Fibroblast of skin of abdomen (primary cell): ENCODE results near the gene SHMT1. TPM values are rescaled to one million over a fixed set of nuclear protein-coding genes. Genes with fewer than 3 reads are reported as not detected.
A peak's percentile ranks its signal among the peaks of the same experiment; 100 is the strongest.
"Not testable (repeated sequence)": the region's sequence is repeated elsewhere in the genome, so short reads cannot be mapped to it uniquely, and the experiment has no call there.

Source experiments
- DNase-seq: peaks from one replicate; pipeline ENCODE4 v3.0.0-alpha.2; 2013
- polyA plus RNA-seq, 2 experiments: library from polyadenylated mRNA; unstranded; fragments of 120-200 nt; gene quantifications; one replicate each; pipeline ENCODE4 v1.2.1, GENCODE V29; 2013; ENCODE audit not compliant: insufficient read length in 2 of 2

SHMT1 gene
- polyA plus RNA-seq (2013, experiment 1 of 2; ENCODE audit: insufficient read length), result 9.9 TPM
- polyA plus RNA-seq (2013, experiment 2 of 2; ENCODE audit: insufficient read length), result 9.8 TPM

DNA sequence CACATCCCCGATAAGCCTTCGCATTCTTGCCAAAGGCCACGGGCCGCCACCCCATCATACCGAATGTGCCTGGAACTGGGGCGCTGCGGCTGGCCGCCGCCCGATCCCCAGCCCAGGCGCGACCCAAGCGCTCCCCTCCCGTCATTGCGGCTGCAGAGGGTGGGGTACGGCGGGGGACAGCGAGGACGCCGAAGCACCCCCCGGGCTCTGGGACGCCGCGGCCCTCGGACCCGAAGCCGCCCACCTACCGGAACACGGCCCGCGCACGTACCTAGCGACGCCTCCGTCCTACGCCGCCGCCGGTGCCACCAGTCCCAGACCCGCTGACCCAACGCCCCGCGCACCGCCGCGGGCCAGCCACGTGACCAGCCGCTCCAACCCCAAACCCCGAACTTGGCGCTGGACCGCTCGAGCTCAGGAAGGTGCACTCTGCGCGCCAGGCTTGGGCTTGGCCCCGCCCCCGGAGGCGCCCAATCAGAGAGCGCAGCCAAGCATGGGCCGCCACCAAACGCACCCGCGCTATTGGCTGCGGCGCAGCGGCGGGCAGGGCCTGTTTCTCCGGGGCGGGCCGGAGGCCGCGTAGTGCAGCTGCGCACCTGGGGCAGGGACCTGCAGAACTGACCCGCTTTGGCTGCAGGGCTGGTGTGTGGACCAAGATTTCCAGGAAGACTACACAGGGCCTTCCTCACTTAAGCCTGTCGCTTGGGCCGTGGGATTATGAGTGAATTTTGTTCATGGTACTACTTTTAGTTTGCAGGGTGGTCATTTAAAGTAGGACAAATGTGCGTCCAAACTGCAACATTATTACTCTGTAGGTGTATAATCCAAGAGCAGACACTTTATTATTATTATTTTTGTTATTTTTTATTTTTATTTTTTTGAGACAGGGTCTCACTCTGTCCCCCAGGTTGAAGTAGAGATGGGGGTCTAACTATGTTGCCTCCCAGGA, at the start of gene SHMT1:
TSS of gene SHMT1 (minus strand) at position 450 of the 949 bp plus-strand sequence. CDS start 7,569 bp downstream, outside the sequence.
- peak; percentile 83 for DNase-seq

DNA sequence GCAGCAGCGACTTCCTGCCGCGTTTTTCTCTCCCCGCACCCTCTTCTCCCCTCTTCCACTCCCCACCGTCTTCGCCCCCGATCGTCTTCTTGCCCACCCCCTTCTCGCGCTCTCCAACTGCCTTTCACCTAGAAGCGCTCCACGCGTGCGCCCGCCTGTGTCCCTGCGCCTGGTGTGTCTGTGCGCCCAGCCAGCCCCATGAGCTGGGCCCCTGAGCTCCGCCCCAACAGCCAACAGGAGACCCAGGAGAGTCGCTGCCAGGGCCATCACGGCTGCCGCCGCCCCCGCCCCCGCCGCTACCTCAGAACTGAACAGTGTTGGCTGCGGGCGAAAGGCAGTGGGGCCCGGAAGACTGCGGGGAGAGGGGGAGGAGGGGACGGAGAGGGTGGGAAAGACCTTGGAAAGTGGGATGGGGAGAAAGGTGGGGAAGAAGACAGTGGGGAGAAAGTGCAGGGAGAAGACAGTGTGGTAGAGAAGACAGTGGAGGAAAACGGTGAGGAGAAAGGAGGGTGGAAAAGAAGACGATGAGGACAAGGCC, 48.7 kb upstream of the SHMT1 start:
- not testable (repeated sequence) for DNase-seq

DNA sequence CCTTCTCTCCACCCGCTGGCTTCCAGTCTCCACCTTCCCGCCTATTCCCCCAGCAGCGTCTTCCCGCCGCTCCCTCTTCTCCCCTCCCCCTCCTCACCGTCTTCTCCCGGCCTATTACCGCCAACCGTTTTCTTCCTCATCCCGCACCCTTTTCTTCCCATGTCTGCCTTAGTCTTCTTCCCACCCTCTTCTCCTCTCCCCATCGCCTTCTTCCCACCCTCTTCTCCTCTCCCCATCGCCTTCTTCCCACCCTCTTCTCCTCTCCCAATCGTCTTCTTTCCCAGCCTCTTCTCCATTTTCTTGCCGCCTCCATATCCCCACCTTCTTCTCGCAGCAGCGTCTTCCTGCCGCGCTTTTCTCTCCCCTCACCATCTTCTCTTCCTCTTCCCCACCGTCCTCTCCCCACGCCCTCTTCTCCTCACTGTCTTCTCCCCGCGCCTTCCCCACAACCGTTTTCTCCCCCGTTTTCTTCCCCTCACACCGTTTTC, 48.1 kb upstream of the SHMT1 start:
- DNase-seq, result peak; percentile 53

DNA sequence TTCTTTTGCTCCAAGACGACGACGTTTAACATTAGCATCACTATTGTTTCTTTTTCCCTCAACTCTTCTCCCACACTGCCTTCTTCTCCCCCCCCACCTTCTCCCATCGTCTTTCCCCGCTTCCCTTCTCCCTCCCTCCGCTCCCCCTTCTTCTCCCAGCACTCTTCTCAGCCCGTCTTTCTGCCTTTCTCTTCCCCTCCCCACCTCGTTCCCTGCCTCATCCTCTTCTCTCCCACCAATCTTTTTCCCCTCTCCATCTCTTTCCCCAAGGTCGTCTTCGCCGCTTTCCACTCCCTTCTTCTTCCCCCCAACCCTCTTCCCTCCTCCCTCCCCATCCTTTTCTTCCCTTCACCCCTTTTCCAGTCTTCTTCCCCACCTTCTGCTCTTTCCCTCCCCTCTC, 47.4 kb upstream of the SHMT1 start:
- not testable (repeated sequence) for DNase-seq

DNA sequence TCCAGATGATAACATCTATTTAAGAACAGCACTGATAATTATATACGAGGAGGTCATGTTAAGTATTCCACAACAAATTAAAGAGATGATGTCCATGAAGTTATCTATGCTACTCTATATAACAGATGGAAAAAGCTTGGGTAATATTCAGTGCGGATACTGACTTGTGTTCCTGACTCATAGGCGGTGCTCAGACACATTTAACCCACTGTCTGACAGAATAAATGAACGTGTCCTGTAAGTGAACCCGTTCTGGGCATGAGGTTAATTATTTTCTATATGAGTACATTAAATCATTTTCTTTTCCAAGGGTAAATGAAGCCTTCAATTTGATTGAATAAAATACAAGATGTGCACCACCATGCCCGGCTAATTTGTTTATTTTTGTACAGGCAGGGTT, 46.0 kb upstream of the SHMT1 start:
- DNase-seq, result peak; percentile 25

DNA sequence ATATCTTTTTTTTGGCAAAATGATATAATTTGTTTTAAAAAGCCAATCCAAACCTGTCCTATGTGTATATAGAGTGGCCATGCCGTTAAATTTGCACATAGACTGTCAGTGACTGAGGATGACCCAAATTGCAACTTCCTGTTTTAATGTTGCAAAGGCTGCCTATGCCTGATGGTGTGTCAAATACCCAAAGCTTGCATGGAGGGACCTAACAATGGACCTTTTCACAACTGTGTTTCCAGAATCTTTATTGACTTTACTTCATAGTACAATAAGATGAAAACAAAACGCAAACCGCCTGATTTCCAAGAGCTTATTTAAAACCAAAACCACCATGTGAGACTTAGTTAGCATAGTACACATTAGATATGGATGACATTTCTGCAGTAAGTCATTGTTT, 45.6 kb upstream of the SHMT1 start:
- DNase-seq, result not testable (repeated sequence)

DNA sequence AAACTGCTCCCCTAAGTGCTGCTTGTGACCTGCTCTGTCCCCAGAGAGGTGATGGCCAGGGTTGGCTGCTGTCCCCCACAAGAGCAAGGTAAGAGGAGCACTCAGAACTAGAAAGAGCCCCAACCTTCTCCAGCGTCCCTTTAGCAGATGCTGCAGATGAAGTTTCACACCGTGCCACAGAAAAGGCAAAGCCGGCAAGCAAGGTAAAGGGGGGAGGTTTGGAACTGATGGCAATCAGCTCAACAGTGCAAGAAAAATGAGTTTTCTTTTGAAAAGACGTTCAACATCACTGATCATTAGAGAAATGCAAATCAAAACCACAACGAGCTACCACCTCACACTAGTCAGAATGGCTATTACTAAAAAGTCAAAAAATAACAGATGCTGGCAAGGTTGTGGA, 40.3 kb upstream of the SHMT1 start:
- DNase-seq, result not testable (repeated sequence)

DNA sequence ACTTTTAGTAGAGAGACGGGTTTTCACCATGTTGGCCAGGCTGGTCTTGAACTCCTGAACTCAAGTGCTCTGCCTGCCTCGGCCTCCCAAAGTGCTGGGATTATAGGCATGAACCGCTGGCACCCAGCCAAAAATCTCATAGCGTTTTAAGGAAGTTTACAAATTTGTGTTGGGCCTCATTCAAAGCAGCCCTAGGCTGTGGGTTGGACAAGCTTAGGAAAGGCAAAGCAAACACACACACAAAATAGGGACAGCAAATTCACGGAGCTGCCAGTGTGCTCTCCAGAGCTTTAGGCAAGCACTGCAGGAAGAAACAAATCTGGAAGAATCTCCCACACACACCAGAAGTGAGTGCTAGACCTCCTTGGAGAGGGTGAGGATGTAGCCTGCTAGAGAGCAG, 39.8 kb upstream of the SHMT1 start:
- DNase-seq, result not testable (repeated sequence)

DNA sequence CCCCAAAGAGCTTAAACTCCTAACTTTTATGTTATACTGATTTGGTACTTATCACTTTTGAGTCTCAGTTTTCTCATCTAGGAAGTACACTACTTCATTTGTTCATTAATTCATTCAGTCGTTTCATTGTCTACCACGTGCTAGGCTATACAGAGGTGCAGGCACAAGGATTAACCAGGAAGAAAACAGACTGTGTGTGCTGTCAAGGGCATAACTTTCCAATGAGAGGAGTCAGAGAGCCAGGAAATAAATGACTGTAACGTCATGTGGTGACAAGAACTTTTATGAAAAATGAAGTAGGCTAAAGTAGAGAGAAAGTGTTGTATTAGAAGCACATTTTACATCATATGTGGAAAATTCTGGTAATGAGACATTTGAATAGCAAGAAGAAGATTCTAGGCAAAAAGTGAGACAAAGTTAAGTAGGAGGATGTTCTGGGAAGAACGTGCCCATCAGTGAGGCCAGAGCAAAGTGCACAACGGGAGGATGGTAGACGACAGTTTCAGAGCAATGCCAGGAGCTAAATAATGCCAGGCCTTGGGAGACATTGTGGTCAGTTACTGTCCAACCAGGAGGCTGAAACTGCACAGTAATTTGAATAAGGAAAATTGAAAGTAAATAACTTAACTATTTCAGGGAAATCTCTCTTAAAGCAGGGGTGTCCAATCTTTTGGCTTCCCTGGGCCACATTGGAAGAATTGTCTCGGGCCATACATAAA, 38.7 kb upstream of the SHMT1 start:
- not testable (repeated sequence) for DNase-seq

DNA sequence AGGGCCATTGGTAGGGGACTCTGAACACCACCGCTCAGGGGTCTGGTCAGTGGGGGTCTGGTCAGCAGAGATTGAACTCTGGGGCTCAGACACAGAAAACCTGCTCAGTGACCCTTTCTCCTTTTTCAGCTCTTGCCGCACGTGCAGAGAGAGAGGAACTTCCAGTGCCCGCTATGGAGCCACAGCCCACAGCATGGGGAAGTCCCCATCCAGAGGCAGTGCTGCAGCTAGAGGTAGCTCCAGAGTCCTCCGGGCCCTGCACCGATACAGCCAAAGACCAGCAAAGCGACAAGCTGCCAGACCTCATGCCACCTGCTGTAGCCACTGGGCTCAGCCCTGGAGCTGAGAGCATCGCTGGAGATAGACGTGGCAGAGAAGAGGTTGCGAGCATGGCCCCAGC, 25.4 kb upstream of the SHMT1 start:
- DNase-seq, result not testable (repeated sequence)

DNA sequence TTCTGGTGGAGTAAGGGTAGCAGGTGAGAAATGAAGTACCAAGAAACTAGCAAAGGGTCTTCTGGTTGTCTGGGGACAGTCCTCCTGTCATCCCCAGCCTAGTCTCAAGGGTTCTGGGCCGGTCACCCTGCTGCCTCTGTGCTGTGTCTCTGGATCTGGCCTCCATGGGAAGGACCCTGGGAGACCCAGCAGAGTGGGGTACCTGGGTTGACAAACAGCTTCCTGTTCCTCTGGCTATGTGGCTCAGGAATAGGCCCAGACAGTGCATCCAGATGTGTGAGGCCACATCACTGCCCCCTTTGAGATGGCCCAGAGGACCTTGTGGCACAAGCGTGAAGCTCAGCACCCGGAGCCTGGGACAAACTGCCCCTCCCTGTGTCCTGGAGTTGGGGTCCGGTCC, 24.9 kb upstream of the SHMT1 start:
- DNase-seq, result not testable (repeated sequence)

DNA sequence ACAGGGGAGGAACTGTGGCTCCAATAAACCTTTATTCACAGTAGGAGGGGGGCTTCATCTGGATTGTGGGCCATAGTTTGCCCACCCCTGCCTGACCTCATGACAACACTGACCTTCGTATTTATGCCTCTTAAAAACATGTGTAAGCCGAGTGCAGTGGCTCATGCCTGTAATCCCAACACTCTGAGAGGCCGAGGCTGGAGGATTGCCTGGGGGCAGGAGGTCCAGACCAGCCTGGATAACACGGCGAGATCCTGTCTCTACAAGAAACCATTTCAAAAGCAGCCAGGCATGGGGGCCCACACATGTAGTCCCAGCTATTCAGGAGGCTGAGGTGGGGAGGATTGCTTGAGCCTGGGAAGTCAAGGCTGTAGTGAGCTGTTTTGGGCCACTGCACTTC, 24.2 kb upstream of the SHMT1 start:
- DNase-seq, result not testable (repeated sequence)

DNA sequence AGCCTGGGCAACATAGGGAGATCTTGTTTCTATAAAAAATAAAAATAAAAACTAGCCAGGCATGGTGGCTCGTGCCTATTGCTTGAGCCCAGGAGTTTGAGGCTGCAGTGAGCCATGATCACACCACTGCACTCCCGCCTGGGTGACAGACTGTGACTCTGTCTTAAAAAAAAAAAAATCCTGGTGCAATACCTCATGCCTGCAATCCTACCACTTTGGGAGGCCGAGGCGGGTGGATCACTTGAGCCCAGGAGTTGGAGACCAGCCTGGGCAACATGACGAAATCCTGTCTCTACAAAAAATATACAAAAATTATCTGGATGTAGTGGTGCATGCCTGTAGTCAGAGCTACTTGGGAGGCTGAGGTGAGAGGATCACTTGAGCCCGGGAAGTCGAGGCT, 20.9 kb upstream of the SHMT1 start:
- not testable (repeated sequence) for DNase-seq

DNA sequence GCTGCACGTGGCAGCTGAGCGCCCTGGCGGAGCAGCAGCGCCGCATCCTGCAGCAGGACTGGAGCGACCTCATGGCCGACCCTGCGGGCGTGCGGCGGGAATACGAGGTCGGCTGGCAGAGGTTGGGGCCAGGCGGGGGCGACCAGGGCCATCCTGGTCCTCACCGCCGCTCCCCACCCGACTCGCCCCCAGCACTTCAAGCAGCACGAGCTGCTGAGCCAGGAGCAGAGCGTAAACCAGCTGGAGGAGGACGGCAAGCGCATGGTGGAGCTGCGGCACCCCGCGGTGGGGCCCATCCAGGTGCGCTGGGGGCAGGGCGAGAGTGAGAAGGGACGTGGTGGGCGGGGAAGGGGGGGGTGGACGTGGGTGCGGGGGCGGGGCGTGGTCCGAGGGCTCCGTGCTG, 19.7 kb upstream of the SHMT1 start:
- DNase-seq, result not testable (repeated sequence)

DNA sequence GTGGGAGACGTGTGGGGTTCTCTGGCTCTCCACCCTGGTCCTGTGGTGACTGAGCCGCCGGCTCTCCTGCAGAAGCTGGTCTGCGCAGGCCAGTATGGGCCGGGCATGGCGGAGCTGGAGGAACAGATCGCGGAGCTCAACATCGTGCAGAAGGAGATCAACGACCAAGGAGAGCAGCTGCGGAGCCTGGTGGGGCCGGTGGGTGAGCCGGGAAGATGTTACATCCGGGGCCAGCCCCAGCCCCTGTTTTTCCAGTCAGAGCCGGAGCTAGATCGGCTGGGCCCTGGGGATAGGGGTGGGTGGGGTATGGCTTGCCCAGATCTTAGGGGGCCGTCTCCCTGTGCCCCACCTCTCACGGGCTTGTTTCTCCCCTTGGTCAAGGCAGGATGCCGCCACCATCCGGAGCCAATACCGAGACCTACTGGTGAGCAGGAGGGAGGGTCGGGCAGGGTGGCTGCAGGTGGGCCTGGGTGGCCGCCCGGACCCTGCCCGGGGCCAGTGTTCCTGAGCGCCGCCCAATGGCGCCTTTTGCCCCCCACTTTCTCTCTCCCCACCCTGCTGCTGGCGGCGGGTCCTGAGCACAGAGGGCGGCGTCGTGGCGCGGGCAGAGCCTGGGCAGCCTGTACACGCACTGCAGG, 19.2 kb upstream of the SHMT1 start:
- DNase-seq, result no peak

DNA sequence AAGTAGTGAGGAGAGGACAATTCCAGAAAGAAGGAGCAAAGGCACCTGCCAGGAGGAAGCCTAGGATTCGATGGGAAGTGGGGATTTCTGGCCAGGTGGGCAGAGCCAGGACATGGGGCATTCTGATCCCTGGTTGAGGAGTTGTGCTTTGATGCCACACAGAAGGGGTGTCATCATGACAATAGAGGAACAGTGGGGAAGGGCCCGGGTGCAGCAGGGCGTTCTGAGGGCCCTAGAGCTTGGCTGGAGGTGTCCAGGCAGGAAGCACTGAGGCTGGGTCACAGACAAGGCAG, 18.5 kb upstream of the SHMT1 start:
- DNase-seq, result no peak

DNA sequence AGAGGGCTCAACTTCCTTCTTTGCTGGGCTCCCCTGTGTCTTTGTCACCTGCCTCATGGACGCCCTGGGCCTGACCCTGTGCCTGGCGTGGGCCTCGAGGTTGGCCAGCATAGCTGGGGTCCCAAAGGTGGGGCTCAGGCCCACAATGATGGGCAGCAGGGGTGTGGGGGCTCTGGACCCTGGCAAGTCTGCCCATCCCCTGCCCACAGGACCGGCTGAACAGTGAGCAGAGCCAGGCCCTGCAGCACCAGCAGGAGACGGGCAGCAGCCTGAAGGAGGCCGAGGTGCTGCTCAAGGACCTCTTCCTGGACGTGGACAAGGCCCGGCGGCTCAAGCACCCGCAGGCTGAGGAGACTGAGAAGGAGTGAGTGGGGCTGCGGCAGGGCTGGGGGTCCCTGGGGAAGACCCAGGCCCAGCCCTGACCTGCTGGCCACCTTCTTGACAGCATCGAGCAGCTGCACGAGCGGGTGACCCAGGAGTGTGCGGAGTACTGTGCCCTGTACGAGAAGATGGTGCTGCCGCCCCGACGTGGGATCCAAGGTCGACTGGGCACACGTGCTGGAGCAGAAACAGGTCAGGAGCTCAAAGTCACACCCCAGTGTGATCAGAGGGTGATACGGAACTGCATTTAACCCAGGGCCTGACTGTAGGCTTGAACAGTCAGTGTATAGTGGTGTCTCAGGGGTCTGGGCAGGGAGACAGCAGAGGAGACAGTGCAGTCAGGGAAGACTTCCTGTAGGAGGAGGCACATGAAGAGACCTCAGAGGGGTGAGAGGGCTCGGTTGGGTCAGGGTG, 18.0 kb upstream of the SHMT1 start:
- DNase-seq, result no peak

DNA sequence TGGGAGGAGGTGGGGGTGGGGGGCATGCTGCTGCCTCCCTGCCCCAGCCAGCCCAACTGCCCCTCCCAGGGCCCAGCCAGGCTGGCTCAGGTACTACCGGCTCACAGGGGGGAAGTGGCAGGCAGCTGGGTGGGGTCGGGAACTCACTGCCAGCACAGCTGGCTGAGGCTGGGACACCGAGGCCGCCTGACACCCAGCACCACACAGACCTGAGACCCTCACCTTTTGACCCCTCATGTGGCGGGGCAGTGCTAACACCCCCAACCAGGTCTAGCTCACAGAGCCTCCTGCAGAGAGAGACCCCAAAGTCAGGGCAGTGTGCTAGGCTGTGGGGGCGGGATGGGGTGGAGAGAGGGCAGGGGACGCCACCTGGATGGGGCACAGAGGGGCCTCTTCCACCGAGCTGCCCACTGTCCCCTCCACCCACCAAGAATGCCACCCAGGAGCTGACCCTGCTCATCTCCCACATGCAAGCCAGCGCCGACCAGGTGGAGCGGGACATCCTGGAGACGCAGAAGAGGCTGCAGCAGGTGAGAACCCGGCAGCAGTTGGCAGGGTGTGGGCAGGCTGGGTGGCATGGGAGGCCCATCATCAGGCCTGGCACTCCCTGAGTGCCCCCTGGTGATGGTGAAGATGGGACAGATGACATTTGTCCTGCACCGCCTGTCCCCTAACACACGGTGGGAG, 17.3 kb upstream of the SHMT1 start:
- no peak for DNase-seq

DNA sequence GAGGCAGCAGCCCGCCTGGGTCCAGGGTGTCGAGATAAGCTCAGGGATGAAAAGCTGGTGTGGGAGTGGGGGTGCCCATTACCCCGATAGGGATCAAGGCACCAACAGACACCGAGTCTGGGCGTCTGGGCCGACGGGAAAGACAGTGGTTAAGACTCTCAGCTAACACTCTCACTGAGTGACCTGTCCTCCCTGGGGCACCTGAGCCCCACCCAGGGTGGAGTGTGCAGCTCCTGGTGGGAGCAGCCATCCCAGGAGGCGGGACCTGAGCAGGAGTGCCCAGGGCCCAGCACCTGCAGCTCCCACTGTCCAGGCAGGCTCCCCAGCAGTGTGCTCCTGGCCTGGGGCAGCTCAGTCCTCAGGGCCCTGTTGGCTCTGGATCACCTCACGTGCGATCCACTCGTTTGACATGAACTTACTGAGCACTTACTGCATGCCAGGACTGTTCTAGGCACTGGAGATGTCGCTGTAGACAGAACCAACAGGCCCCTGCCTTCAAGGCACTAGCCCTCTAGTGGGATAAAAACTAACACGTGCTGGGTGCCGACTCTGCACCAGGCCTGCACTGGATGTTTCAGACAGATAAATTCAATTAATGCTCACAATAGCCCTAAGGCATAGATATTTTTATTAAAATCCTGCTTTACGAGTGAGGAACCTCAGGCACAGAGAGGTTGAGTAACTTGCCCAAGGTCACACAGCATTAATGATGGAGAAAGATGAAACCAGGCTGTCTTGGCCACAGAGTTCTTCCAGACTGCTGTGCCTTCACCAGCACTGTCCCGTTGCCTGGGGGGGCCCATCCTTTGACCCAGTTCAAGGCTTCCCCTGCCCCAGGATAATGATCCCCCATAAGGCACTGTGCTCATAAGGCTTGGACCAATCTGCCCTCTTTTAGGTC, 16.1 kb upstream of the SHMT1 start:
- DNase-seq, result no peak

DNA sequence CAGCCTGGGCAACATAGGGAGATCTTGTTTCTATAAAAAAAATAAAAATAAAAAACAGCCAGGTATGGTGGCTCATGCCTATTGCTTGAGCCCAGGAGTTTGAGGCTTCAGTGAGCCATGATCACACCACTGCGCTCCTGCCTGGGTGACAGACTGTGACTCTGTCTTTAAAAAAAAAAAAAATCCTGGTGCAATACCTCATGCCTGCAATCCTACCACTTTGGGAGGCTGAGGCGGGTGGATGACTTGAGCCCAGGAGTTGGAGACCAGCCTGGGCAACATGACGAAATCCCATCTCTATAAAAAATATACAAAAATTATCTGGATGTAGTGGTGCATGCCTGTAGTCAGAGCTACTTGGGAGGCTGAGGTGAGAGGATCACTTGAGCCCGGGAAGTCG, 15.3 kb upstream of the SHMT1 start:
- DNase-seq, result not testable (repeated sequence)
